Right lobe of liver (tissue), 4 donors: ENCODE results near the gene ITGB3.

Experiments used
- CTCF ChIP-seq, 4 donors: fragments of 200-600 bp in 3 of 4; fragments of 450-650 bp in 1 of 4; IDR thresholded peaks; one replicate each; pipeline versions ENCODE4 v1.5.1 to v1.8.0; 2016 to 2022; ENCODE audit warnings: antibody characterized with exemption in 4 of 4, mild to moderate bottlenecking in 2 of 4
- POLR2A ChIP-seq: fragments of 450-650 bp; IDR thresholded peaks from one replicate; pipeline ENCODE4 v1.6.1; 2017; ENCODE audit warnings: antibody characterized with exemption, mild to moderate bottlenecking
- donor health status: DM: no; HTN: no; CAD: no.
- donor health status: DM: no; HTN: no; CAD: no.
- donor health status: DM: no; HTN: yes; CAD: no.

GRCh38 chr17:47235923-47236322, 17.7 kb upstream of the ITGB3 start:
- no peak for TF ChIP-seq CTCF (IDR thresholded peaks at IDR 0.05)
- no peak for TF ChIP-seq POLR2A
